GM23338 (cell line): ENCODE results near the gene NDUFAF7.

ENCODE experiments used
- EZH2 ChIP-seq: fragments of 200-600 bp; sonication (generic); IDR thresholded peaks from one replicate; pipeline ENCODE4 v1.8.0; 2017; ENCODE audit warnings: antibody characterized with exemption, mild to moderate bottlenecking, low read depth; ENCODE audit not compliant: unreplicated experiment
- EZH2phosphoT487 ChIP-seq: fragments of 200-600 bp; sonication (generic); IDR thresholded peaks from one replicate; pipeline ENCODE4 v1.8.1; 2018; ENCODE audit warnings: antibody characterized with exemption; ENCODE audit not compliant: unreplicated experiment
- POLR2AphosphoS5 ChIP-seq: IDR thresholded peaks from 2 replicates; pipeline ENCODE4 v1.6.1; 2016; ENCODE audit warnings: antibody characterized with exemption, low read depth
- STAT1 ChIP-seq: IDR thresholded peaks from one replicate; pipeline ENCODE4 v1.6.1; 2016; ENCODE audit warnings: antibody characterized with exemption; ENCODE audit not compliant: unreplicated experiment
- TF ChIP-seq, protein P1 (sequence below), 2 experiments: fragments of 200-600 bp in 1 of 2; sonication (generic) in 1 of 2; conservative IDR thresholded peaks; 2 replicates each; pipeline versions ENCODE4 v1.5.1 to v1.6.1; 2016 to 2017; ENCODE audit warnings: antibody characterized with exemption in 2 of 2, low read depth in 2 of 2, mild to moderate bottlenecking in 2 of 2, moderate library complexity in 1 of 2
- TF ChIP-seq, protein P2 (sequence below): fragments of 250-450 bp; sonication (Bioruptor Pico); IDR thresholded peaks from 2 replicates; pipeline ENCODE4 v1.5.0; 2020; ENCODE audit warnings: mild to moderate bottlenecking, moderate library complexity
- TF ChIP-seq, protein P3 (sequence below): IDR thresholded peaks from 2 replicates; pipeline ENCODE4 v1.6.1; 2016; ENCODE audit warnings: antibody characterized with exemption

DNA sequence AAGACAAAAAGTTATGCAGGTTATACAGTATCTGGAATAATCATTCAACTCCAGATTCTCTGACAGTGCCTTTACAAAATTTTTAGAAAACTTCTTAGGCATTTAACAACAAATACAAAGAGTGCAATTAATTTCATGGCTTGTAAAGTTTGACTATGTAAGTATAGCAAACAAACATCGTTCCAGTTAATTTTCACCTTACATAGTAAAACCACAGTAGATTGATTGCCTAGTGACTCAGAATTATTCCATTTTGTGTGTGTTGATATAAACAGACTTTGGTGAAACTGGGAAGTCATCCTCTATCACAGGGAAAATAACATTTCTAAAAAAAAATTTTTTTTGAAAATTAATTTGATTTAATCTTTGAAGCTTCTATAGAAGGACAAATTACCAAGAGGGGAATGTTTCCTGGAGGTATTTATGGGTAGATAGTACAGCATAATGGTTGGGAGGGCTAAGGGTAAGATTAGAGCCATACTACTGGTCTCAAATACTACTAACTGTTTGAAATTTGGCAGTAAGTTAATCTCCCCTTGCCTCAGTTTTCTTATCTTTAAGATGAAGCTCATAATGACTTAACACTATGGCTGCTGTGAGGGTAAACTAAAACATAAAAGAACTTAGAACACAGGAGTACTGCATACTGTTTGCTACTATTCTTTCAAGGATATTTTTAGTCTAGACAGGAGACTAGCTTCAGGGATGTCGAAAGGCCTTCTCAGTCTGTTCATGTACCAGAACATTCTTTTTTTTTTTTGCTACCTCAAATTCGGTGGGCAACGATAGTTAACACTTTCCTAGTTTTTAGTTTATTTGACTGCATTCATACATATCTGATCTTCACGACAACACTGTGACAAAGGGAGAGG lies 19.6 kb downstream of the NDUFAF7 start:
- TF ChIP-seq, protein P1, sequence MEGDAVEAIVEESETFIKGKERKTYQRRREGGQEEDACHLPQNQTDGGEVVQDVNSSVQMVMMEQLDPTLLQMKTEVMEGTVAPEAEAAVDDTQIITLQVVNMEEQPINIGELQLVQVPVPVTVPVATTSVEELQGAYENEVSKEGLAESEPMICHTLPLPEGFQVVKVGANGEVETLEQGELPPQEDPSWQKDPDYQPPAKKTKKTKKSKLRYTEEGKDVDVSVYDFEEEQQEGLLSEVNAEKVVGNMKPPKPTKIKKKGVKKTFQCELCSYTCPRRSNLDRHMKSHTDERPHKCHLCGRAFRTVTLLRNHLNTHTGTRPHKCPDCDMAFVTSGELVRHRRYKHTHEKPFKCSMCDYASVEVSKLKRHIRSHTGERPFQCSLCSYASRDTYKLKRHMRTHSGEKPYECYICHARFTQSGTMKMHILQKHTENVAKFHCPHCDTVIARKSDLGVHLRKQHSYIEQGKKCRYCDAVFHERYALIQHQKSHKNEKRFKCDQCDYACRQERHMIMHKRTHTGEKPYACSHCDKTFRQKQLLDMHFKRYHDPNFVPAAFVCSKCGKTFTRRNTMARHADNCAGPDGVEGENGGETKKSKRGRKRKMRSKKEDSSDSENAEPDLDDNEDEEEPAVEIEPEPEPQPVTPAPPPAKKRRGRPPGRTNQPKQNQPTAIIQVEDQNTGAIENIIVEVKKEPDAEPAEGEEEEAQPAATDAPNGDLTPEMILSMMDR (conservative IDR thresholded peaks at IDR 0.05; ENCODE audit: low read depth in 2 of 2), result no peak
- no peak for TF ChIP-seq EZH2phosphoT487
- TF ChIP-seq POLR2AphosphoS5, result no peak
- no peak for TF ChIP-seq STAT1
- TF ChIP-seq EZH2, result no peak
- TF ChIP-seq, protein P2, sequence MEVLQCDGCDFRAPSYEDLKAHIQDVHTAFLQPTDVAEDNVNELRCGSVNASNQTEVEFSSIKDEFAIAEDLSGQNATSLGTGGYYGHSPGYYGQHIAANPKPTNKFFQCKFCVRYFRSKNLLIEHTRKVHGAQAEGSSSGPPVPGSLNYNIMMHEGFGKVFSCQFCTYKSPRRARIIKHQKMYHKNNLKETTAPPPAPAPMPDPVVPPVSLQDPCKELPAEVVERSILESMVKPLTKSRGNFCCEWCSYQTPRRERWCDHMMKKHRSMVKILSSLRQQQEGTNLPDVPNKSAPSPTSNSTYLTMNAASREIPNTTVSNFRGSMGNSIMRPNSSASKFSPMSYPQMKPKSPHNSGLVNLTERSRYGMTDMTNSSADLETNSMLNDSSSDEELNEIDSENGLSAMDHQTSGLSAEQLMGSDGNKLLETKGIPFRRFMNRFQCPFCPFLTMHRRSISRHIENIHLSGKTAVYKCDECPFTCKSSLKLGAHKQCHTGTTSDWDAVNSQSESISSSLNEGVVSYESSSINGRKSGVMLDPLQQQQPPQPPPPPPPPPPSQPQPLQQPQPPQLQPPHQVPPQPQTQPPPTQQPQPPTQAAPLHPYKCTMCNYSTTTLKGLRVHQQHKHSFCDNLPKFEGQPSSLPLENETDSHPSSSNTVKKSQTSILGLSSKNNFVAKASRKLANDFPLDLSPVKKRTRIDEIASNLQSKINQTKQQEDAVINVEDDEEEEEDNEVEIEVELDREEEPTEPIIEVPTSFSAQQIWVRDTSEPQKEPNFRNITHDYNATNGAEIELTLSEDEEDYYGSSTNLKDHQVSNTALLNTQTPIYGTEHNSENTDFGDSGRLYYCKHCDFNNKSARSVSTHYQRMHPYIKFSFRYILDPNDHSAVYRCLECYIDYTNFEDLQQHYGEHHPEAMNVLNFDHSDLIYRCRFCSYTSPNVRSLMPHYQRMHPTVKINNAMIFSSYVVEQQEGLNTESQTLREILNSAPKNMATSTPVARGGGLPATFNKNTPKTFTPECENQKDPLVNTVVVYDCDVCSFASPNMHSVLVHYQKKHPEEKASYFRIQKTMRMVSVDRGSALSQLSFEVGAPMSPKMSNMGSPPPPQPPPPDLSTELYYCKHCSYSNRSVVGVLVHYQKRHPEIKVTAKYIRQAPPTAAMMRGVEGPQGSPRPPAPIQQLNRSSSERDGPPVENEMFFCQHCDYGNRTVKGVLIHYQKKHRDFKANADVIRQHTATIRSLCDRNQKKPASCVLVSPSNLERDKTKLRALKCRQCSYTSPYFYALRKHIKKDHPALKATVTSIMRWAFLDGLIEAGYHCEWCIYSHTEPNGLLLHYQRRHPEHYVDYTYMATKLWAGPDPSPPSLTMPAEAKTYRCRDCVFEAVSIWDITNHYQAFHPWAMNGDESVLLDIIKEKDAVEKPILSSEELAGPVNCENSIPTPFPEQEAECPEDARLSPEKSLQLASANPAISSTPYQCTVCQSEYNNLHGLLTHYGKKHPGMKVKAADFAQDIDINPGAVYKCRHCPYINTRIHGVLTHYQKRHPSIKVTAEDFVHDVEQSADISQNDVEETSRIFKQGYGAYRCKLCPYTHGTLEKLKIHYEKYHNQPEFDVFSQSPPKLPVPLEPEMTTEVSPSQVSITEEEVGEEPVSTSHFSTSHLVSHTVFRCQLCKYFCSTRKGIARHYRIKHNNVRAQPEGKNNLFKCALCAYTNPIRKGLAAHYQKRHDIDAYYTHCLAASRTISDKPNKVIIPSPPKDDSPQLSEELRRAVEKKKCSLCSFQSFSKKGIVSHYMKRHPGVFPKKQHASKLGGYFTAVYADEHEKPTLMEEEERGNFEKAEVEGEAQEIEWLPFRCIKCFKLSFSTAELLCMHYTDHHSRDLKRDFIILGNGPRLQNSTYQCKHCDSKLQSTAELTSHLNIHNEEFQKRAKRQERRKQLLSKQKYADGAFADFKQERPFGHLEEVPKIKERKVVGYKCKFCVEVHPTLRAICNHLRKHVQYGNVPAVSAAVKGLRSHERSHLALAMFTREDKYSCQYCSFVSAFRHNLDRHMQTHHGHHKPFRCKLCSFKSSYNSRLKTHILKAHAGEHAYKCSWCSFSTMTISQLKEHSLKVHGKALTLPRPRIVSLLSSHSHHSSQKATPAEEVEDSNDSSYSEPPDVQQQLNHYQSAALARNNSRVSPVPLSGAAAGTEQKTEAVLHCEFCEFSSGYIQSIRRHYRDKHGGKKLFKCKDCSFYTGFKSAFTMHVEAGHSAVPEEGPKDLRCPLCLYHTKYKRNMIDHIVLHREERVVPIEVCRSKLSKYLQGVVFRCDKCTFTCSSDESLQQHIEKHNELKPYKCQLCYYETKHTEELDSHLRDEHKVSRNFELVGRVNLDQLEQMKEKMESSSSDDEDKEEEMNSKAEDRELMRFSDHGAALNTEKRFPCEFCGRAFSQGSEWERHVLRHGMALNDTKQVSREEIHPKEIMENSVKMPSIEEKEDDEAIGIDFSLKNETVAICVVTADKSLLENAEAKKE (CRISPR knock-in tag), result no peak
- TF ChIP-seq, protein P3, sequence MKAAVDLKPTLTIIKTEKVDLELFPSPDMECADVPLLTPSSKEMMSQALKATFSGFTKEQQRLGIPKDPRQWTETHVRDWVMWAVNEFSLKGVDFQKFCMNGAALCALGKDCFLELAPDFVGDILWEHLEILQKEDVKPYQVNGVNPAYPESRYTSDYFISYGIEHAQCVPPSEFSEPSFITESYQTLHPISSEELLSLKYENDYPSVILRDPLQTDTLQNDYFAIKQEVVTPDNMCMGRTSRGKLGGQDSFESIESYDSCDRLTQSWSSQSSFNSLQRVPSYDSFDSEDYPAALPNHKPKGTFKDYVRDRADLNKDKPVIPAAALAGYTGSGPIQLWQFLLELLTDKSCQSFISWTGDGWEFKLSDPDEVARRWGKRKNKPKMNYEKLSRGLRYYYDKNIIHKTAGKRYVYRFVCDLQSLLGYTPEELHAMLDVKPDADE, result no peak
